Activated CD8-positive, alpha-beta memory T cell treated with anti-CD3 and anti-CD28 coated beads for 1 hour (primary cell): Measurements from ENCODE around the gene GP1BB.
"Not testable (repeated sequence)": the region's sequence is repeated elsewhere in the genome, so short reads cannot be mapped to it uniquely, and the experiment has no call there.

Source experiments
- DNase-seq, 2 donors: peaks; one replicate each; pipeline ENCODE4 v3.0.0-alpha.2; 2020; ENCODE audit warnings: low read depth in 1 of 2; ENCODE audit errors: extremely low read depth in 1 of 2

Gene GP1BB

DNA sequence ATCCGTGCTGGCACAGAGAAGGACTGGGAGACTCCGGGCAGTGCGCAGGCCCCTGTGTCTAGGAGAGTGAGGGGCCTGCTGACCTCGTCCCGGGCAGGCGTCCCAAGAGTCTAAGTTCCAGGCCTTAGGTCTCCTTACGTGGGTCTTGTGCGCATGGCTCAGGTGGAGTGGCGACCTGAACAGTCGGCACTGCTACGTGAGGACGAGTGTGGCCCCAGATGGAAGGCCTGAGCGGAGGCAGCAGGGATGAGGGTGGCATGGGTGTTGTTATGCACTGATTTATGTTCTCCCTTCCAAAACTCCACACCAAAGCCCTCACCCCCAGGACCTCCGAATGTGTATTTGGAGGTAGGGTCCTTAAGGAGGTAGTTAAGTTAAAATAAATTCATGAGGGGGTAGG, 29.8 kb upstream of the GP1BB start:
- no peak for DNase-seq

GRCh38 chr22:19693981-19694670, 29.2 kb upstream of the GP1BB start:
- DNase-seq, result no peak

- DNase-seq, result no peak
These were observed 28.6 kb upstream of the GP1BB start for GRCh38 chr22:19694696-19695095.

DNA sequence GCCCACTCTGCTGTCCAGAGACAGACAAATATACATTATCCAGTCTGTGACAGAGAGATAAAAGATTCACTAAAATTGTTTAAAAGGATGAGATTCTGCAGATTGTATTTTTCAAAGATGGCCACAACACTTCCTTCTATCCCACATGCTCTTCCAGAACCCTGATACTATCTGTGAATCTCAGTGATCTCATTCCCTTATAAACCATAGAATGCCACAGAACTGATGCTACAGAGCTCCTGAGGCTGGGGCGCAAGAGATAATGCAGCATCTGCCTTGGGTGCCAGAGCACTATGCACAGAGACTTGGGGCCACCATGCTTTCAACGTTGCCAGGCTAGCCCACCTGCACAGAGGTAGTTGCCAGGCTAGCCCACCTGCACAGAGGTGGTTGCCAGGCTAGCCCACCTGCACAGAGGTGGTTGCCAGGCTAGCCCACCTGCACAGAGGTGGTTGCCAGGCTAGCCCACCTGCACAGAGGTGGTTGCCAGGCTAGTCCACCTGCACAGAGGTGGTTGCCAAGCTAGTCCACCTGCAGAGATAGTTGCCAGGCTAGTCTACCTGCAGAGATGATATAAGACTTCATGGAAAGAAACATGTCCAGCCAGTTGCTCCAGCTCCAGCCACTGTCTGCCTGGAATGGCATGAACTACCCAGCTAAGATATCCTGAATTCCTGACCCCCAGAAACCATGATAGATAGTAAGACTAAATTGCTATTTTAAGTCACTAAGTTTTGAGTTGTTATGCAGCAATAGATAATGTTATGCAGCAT, 26.6 kb upstream of the GP1BB start:
- DNase-seq, result no peak

DNA sequence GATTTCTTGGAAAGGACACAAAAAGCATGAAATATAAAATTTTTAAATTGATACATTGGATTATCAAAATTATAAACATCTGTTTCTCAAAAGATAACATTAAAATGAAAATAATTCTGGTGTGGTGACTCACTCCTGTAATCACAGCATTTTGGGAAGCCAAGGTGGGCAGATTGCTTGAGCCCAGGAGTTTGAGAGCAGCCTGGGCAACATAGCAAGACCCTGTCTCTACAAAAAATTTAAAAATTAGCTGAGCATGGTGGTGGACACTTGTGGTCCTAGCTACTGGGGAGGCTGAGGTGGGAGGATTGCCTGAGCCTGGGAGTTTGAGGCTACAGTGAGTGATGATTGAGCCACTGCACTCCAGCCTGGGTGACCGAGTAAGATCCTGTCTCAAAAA, 25.5 kb upstream of the GP1BB start:
- not testable (repeated sequence) for DNase-seq

DNA sequence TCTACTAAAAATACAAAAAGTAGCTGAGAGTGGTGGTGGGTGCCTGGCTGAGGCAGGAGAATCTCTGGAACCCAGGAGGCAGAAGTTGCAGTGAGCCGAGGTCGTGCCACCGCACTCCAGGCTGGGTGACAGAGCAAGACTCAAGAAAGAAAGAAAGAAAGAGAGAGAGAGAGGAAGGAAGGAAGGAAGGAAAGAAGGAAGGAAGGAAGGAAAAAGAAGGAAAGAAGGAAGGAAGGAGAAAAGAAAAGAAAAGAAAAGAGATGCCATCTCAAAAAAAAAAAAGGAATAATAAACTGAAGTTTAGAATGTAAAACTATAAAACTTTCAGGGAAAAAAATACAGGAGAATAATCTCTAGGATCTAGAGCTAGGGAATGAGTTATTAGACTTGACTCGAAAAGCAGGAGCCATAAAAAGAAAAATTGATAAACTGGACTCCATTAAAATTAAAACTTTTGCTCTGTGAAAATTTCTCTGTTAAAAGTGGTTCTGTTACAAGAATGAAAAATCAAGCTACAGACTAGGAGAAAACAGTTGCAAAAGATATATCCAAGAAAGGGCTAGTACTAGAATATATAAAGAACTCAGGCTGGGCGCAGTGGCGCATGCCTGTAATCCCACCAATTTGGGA, 22.4 kb upstream of the GP1BB start:
- DNase-seq, result no peak

DNA sequence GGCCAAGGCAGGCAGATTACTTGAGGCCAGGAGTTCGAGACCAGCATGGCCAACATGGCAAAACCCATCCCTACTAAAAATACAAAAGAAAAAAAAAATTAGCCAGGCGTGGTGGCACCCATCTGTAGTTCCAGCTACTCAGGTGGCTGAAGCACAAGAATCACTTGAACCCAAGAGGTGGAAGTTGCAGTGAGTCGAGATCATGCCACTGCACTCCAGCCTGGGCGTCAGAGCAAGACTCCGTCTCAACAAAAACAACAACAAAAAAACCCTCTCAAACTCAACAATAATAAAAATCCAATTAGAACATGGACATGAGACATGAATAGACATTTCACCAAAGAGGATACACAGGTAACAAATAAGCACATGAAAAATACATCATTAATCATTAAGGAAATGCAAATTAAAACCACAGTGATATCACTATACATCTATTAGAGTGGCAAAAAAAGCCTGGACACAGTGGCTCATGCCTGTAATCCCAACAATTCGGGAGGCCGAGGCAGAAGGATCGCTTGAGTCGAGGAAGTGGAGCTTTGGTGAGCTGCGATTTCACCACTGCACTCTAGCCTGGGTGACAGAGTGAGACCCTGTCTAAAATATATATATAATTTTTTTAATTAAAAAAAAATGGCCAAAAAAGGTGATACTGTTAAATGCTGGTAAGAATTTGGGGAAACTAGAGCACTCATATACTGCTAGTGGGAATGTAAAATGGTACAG, 21.8 kb upstream of the GP1BB start:
- DNase-seq, result no peak

- no peak for DNase-seq
These were observed 19.5 kb upstream of the GP1BB start for GRCh38 chr22:19703869-19704268.

- no peak for DNase-seq
These were observed 18.9 kb upstream of the GP1BB start for GRCh38 chr22:19704355-19705015.

DNA sequence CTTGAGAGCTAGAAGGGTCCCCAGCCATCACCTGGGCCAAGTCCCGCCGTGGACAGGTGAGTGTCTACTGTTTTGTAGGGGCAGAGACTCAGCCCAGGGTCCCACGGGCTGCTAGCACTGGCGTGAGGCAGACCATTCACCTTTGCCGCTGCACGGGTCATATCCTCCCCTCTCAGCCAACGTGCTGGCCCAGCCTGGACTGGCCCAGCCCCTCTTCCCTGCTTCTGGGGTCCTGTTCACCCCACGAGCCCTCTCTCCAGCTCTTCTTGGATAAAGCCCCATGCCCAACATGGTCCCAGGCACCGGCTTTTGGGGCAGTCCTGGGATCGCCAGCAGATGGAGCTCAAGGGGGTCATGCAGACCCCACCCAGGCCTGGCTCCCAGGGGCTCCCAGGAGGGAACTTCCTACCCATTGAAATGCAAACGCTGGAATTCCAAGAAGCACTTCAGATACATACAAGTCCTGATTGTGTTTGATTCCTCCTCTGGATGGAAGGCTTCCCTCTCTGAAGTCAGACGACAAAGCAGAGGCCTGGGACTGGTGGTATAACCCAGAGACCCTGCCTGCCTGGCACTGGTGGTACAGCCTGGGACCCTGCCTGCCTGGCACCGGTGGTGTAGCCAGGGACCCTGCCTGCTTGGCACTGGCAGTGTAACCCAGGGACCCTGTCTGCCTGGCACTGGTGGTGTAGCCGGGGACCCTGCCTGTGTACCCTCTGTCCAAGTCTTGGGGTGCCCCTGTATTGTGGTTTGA, 18.0 kb upstream of the GP1BB start:
- DNase-seq, result no peak

DNA sequence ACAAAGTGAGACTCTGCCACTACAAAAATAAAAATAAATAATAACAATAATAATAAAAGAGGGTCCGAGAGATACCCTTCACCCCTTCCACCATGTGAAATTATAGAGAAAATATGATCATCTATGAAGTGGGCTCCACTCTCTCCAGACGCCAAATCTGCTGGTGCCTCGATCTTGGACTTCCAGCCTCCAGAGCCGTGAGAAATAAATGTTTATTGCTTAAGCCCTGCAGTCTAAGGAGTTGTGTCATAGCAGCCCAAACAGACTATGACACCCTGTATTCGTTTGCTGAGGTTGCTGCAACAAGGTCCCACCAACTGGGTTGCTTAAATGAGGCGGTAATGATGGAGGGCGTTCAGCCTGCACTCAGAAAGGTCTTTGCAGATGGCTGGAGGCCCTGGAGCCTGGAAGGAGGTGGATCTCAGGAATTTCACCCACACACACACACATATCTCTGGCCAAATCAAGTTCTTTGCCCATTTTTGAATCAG, 16.6 kb upstream of the GP1BB start:
- no peak for DNase-seq

GRCh38 chr22:19707347-19708290, 15.7 kb upstream of the GP1BB start:
- DNase-seq, result no peak

DNA sequence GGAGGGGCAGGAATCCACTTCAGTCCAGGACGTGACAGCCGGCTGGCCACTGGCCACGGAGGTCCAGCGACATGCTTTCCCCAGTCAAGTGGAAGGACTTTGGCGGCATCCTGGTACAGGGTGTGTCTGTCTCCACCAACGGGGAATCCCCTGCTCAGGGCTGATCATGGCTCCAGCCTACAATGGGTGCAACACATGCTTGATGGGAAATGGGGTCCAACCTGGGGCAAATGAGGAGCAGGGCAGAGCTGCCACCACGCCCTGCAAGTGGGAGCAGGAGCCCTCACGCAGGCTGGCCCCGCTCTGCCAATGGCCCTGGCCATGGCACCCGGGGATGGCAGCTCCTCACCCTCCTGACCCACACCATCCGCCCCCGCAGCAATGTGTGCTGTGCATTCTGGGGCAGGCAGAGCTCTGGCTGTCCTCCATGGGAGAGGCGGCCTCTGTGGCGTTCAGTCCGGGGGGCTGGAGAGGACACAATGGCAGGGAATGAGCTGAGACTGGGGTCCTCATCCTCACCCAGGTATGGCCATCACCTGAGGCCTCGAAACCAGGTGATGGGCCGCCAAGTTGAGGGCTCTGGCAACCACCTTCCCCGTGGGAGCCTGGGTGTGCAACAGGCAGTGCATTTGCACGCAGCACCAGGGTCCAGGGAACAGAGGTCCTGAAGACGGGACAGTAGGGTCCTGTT, 14.9 kb upstream of the GP1BB start:
- no peak for DNase-seq

DNA sequence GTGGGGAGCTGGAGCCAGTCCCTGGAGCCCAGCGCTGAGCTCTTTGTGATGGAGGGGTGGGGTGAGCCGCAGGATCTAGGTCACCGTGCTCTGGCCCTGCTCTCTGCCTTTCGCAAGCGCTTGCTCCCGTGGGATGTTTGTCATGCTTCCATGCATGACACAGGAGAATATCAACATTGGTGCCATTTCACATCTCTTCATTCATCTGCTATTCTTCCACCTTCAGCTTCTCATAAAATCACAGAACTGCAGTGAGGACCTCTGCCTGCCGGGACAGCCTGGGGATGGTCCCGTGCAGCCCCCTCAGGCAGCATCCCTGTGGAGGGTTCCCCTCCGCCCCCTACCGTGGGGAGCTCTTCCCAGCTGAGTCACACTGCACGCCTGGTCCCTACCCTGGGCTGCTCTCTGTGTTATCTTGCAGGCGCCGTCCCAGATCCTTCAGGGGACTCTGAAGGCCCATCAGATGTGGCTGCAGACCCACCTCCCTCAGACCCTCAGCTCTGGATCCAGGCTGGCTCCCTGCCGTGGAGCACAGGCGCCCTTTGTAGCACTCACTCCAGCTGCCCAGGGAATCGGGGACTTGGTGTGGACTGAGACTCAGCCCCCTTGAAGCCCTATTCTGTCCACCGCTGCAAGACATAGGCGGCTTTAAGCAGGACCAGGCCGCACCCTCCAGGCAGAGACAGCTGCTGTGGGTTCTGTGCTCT, 14.1 kb upstream of the GP1BB start:
- no peak for DNase-seq

DNA sequence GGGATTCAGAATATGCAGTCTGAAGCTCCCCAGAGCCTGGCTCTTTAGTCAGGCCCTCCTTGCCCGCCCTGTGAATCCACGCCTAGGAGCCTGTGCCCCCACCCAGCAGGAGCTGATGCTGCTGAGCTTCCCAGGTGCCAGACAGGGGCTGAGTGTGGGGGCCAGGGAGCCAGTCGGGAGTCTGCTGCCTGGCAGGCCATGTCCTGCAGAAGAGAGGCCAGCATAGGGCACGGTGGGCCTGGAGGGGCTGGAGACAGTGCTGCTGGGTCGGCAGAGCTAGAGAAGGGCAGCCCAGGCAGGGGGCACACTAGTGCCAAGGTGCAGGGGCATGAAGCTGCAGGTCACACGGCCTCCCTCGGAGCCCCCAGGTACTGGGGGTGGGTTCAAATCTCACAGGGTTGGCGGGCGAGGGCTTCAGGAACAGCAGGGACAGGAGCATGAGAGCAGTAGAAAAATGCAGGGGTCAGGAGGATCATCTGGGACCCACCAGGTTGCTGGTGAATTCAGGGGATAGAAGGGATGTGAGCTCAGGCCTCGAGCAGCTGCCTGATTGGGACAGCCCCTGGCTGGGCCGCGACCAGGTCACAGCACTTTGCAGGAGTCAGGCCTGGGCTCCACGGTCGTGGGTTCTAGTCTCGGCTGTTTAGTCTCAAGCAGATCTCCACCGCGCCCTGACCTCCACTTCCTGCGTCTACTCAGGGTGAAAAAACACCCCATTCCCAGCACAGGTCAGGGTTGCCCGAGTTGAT, 13.1 kb upstream of the GP1BB start:
- DNase-seq, result no peak

GRCh38 chr22:19710769-19711106, 12.6 kb upstream of the GP1BB start:
- no peak for DNase-seq

GRCh38 chr22:19713245-19713644, 10.1 kb upstream of the GP1BB start:
- DNase-seq, result no peak
